Transverse colon (tissue), 4 donors: ENCODE data around the gene FKRP. TPM values are rescaled to one million over a fixed set of nuclear protein-coding genes. Genes with fewer than 3 reads are reported as not detected.
A peak's percentile ranks its signal among the peaks of the same experiment; 100 is the strongest.

Source experiments
- DNase-seq: peaks from one replicate; pipeline ENCODE4 v3.0.0-alpha.2; 2019
- H3K27ac ChIP-seq, 4 donors: fragments of 200-600 bp; sonication (generic); 2 replicates each; pipeline ENCODE4 v1.5.1; 2016 to 2018; ENCODE audit warnings: inconsistent platforms in 4 of 4
- H3K27me3 ChIP-seq: fragments of 200-600 bp; sonication (generic); 2 replicates; pipeline ENCODE4 v1.5.1; 2017; ENCODE audit warnings: inconsistent platforms
- H3K36me3 ChIP-seq, 4 donors: fragments of 200-600 bp; sonication (generic); 2 replicates each; pipeline ENCODE4 v1.5.1; 2017 to 2019; ENCODE audit warnings: inconsistent platforms in 4 of 4
- H3K4me1 ChIP-seq, 4 donors: fragments of 200-600 bp; sonication (generic); 2 replicates each; pipeline ENCODE4 v1.5.1; 2017 to 2020; ENCODE audit warnings: inconsistent platforms in 4 of 4
- H3K4me3 ChIP-seq, 4 donors: fragments of 200-600 bp; sonication (generic); 1 replicate in 1 of 4; 2 replicates in 3 of 4; pipeline versions ENCODE4 v1.5.1 to v1.6.1; 2017 to 2019; ENCODE audit warnings: inconsistent platforms in 4 of 4
- H3K9me3 ChIP-seq, 2 donors: fragments of 200-600 bp; sonication (generic); 2 replicates each; pipeline ENCODE4 v1.5.1; 2017 to 2019; ENCODE audit warnings: inconsistent platforms in 2 of 2
- CTCF ChIP-seq, 5 experiments: fragments of 200-600 bp in 3 of 5; fragments of 450-650 bp in 2 of 5; sonication (generic) in 3 of 5; IDR thresholded peaks; 1 replicate in 2 of 5; 2 replicates in 3 of 5; pipeline ENCODE4 v1.5.1; 2016 to 2017; ENCODE audit warnings: antibody characterized with exemption in 5 of 5, inconsistent platforms in 3 of 5, mild to moderate bottlenecking in 2 of 5, moderate library complexity in 1 of 5
- EP300 ChIP-seq: sonication (generic); formaldehyde crosslinking; IDR thresholded peaks from one replicate; pipeline ENCODE4 v1.6.1; 2017; ENCODE audit warnings: antibody characterized with exemption, low read depth
- POLR2A ChIP-seq: fragments of 450-650 bp; IDR thresholded peaks from one replicate; pipeline ENCODE4 v1.6.1; 2016; ENCODE audit warnings: antibody characterized with exemption, mild to moderate bottlenecking, moderate library complexity
- POLR2AphosphoS5 ChIP-seq, 3 donors: sonication (generic); formaldehyde crosslinking; IDR thresholded peaks; one replicate each; pipeline ENCODE4 v1.6.1; 2016; ENCODE audit warnings: antibody characterized with exemption in 3 of 3
- WGBS, 2 donors: methylation state at CpG; one replicate each; pipeline ENCODE4 v1.1.5; 2018; ENCODE audit warnings: low coverage in 1 of 2; 5-methylcytosine and 5-hydroxymethylcytosine counted together
- in situ Hi-C, 4 donors: fragments of 200-750 bp; cut with MboI; loops; one replicate each; pipeline versions ENCODE4 v1.15.0 to v1.15.1; 2017; ENCODE audit warnings: low sequenced_read_pairs in 3 of 4, low pct_ligation_motif_present in 1 of 4, low pct_unique_long_range_greater_than_20kb in 1 of 4
- intact Hi-C: fragments of 100-400 bp; cut with DNase I; formaldehyde crosslinking; loops from one replicate; pipeline ENCODE4 v1.15.1; 2023; ENCODE audit warnings: low total_unique reads
- total RNA-seq, 4 donors: library from RNA; depleted of rRNA; stranded (reverse); fragments of >200 nt; gene quantifications; one replicate each; pipeline ENCODE4 v1.1.0, GENCODE V29; 2016

Gene FKRP
- total RNA-seq, 4 donors from 2014 or later: 9.7 to 16.1 (median 11.8) TPM

- peak; percentile 40 to 60 (median 46) for TF ChIP-seq POLR2AphosphoS5 (IDR thresholded peaks at IDR 0.05)
- TF ChIP-seq CTCF (IDR thresholded peaks at IDR 0.05): no peak
- no peak for TF ChIP-seq EP300
- TF ChIP-seq POLR2A: peak; percentile 61
- Histone ChIP-seq H3K36me3 (peaks cover 0 to 14% (median 0%) of the 10 kb centered on the region in 4 donors), H3K27ac (peak overlapping the region; percentile 95 to 96 (median 95)), H3K4me3 (peak overlapping the region; percentile 48 to 94 (median 87)), H3K9me3 (no peaks in the 10 kb centered on the region), H3K27me3 (no peaks in the 10 kb centered on the region), H3K4me1 (peaks cover 20 to 41% (median 31%) of the 10 kb centered on the region in 4 donors)
- WGBS, 2 donors: 1% methylated on average over 31 of the region's 39 CpGs; no CpG with 5 or more reads in 1 of the 2 donors
- intact Hi-C loops: no loop called here
- peak; percentile 95 for DNase-seq
- in situ Hi-C loops: no loop called here
Measured at GRCh38 chr19:46713781-46714443, 31.9 kb upstream of the FKRP start.

GRCh38 chr19:46714444-46715106, 31.3 kb upstream of the FKRP start:
- Histone ChIP-seq H3K27me3 (no peaks in the 10 kb centered on the region), H3K27ac (peak overlapping the region; percentile 95 to 96 (median 95)), H3K4me3 (peak overlapping the region; percentile 48 to 94 (median 87)), H3K9me3 (no peaks in the 10 kb centered on the region), H3K36me3 (peaks cover 0 to 8% (median 0%) of the 10 kb centered on the region in 4 donors), H3K4me1 (peaks cover 20 to 41% (median 32%) of the 10 kb centered on the region in 4 donors)
- WGBS, 2 donors: 6 to 20% methylated on average over 1 to 9 of the region's 12 CpGs
- in situ Hi-C loops: no loop called here
- no peak for DNase-seq
- intact Hi-C loops: no loop called here
- TF ChIP-seq CTCF (IDR thresholded peaks at IDR 0.05) (no peak), POLR2AphosphoS5 (IDR thresholded peaks at IDR 0.05) (no peak), POLR2A (no peak), EP300 (no peak)

- H3K36me3 ChIP-seq: peaks cover 0 to 5% (median 0%) of the 10 kb centered on the region in 4 donors
- no peaks in the 10 kb centered on the region for H3K9me3 ChIP-seq
- H3K27ac ChIP-seq: peak overlapping the region; percentile 95 to 96 (median 95)
- in situ Hi-C loops: no loop called here
- H3K4me1 ChIP-seq: peaks cover 20 to 41% (median 32%) of the 10 kb centered on the region in 4 donors
- DNase-seq: no peak
- intact Hi-C loops: no loop called here
- TF ChIP-seq POLR2AphosphoS5 (IDR thresholded peaks at IDR 0.05): no peak
- no peak for TF ChIP-seq CTCF (IDR thresholded peaks at IDR 0.05)
- TF ChIP-seq EP300: no peak
- no peak for TF ChIP-seq POLR2A
- WGBS, 2 donors: 13% methylated on average over 8 of the region's 8 CpGs; no CpG with 5 or more reads in 1 of the 2 donors
- H3K4me3 ChIP-seq: peak overlapping the region; percentile 81 to 94 (median 92)
- H3K27me3 ChIP-seq: no peaks in the 10 kb centered on the region
Measured at GRCh38 chr19:46715620-46715974, 30.3 kb upstream of the FKRP start.

- TF ChIP-seq CTCF (IDR thresholded peaks at IDR 0.05): no peak
- no peak for TF ChIP-seq POLR2AphosphoS5 (IDR thresholded peaks at IDR 0.05)
- no peak for TF ChIP-seq POLR2A
- no peak for TF ChIP-seq EP300
- peaks cover 20 to 41% (median 32%) of the 10 kb centered on the region in 4 donors for H3K4me1 ChIP-seq
- DNase-seq: peak; percentile 44
- 0% methylated on average over 25 of the region's 42 CpGs; no CpG with 5 or more reads in 1 of the 2 donors for WGBS, 2 donors
- in situ Hi-C loops (no loop called here), intact Hi-C loops (no loop called here)
- H3K9me3 ChIP-seq: no peaks in the 10 kb centered on the region
- H3K36me3 ChIP-seq: peaks cover 0 to 8% (median 0%) of the 10 kb centered on the region in 4 donors
- peak overlapping the region; percentile 95 to 96 (median 95) for H3K27ac ChIP-seq
- no peaks in the 10 kb centered on the region for H3K27me3 ChIP-seq
- peak overlapping the region; percentile 81 to 94 (median 92) for H3K4me3 ChIP-seq
Measured at GRCh38 chr19:46715975-46716671, 29.7 kb upstream of the FKRP start.
